Measurements from ENCODE around the gene YPEL5.
"Not testable (repeated sequence)": the region's sequence is repeated elsewhere in the genome, so short reads cannot be mapped to it uniquely, and the experiment has no call there.

DNA sequence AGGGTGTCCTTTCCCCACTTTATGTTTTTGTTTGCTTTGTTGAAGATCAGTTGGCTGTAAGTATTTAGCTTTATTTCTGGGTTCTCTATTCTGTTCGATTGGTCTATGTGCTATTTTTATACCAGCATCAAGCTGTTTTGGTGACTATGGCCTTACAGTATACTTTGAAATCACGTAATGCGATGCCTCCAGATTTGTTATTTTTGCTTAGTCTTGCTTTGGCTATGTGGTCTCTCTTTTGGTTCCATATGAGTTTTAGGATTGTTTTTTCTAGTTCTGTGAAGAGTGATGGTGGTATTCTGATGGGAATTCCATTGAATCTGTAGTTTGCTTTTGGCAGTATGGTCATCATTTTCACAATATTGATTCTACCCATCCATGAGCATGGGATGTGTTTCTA, 46.1 kb upstream of the YPEL5 start:
- TF ChIP-seq, protein P1, sequence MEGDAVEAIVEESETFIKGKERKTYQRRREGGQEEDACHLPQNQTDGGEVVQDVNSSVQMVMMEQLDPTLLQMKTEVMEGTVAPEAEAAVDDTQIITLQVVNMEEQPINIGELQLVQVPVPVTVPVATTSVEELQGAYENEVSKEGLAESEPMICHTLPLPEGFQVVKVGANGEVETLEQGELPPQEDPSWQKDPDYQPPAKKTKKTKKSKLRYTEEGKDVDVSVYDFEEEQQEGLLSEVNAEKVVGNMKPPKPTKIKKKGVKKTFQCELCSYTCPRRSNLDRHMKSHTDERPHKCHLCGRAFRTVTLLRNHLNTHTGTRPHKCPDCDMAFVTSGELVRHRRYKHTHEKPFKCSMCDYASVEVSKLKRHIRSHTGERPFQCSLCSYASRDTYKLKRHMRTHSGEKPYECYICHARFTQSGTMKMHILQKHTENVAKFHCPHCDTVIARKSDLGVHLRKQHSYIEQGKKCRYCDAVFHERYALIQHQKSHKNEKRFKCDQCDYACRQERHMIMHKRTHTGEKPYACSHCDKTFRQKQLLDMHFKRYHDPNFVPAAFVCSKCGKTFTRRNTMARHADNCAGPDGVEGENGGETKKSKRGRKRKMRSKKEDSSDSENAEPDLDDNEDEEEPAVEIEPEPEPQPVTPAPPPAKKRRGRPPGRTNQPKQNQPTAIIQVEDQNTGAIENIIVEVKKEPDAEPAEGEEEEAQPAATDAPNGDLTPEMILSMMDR (IDR thresholded peaks at IDR 0.05): not testable (repeated sequence)
- not testable (repeated sequence) for TF ChIP-seq EP300 (IDR thresholded peaks at IDR 0.05)
